ENCODE data around the gene RAB22A.

- TF ChIP-seq POLR2A (IDR thresholded peaks at IDR 0.05; ENCODE audit: borderline replicate concordance, extremely low read depth, insufficient read depth, insufficient read length) (no peak), JUND (IDR thresholded peaks at IDR 0.05) (no peak), ZNF274 (IDR thresholded peaks at IDR 0.05; ENCODE audit: low read depth, low read length) (no peak), CTCF (IDR thresholded peaks at IDR 0.05 in 2 of 3, conservative IDR thresholded peaks at IDR 0.05 in 1 of 3; ENCODE audit: borderline replicate concordance in 1 of 3, insufficient read depth in 1 of 3, low read depth in 2 of 3, low read length in 2 of 3) (no peak), EZH2 (IDR thresholded peaks at IDR 0.05) (no peak), ATF3 (IDR thresholded peaks at IDR 0.05) (no peak), POLR2AphosphoS5 (IDR thresholded peaks at IDR 0.05; ENCODE audit: low read depth, low read length) (no peak), RAD21 (IDR thresholded peaks at IDR 0.05; ENCODE audit: low read depth) (no peak), EZH2phosphoT487 (IDR thresholded peaks at IDR 0.05; ENCODE audit: borderline replicate concordance) (no peak), SRF (IDR thresholded peaks at IDR 0.05; ENCODE audit: low read depth) (no peak), MAX (IDR thresholded peaks at IDR 0.05) (no peak), TCF7L2 (IDR thresholded peaks at IDR 0.05; ENCODE audit: borderline replicate concordance, extremely low read depth, insufficient read depth, insufficient read length) (no peak), ZFX (IDR thresholded peaks at IDR 0.05) (no peak)
- TF ChIP-seq, protein P1, sequence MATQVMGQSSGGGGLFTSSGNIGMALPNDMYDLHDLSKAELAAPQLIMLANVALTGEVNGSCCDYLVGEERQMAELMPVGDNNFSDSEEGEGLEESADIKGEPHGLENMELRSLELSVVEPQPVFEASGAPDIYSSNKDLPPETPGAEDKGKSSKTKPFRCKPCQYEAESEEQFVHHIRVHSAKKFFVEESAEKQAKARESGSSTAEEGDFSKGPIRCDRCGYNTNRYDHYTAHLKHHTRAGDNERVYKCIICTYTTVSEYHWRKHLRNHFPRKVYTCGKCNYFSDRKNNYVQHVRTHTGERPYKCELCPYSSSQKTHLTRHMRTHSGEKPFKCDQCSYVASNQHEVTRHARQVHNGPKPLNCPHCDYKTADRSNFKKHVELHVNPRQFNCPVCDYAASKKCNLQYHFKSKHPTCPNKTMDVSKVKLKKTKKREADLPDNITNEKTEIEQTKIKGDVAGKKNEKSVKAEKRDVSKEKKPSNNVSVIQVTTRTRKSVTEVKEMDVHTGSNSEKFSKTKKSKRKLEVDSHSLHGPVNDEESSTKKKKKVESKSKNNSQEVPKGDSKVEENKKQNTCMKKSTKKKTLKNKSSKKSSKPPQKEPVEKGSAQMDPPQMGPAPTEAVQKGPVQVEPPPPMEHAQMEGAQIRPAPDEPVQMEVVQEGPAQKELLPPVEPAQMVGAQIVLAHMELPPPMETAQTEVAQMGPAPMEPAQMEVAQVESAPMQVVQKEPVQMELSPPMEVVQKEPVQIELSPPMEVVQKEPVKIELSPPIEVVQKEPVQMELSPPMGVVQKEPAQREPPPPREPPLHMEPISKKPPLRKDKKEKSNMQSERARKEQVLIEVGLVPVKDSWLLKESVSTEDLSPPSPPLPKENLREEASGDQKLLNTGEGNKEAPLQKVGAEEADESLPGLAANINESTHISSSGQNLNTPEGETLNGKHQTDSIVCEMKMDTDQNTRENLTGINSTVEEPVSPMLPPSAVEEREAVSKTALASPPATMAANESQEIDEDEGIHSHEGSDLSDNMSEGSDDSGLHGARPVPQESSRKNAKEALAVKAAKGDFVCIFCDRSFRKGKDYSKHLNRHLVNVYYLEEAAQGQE (IDR thresholded peaks at IDR 0.05; ENCODE audit: low read depth): no peak
Observed at GRCh38 chr20:58374027-58374850, 64.7 kb downstream of the RAB22A start.

Measured in HCT116 (cell line).